H1 (cell line): ENCODE data around the gene ATOH8. TPM values are rescaled to one million over a fixed set of nuclear protein-coding genes. Genes with fewer than 3 reads are reported as not detected.

Experiments used
- CHD7 ChIP-seq: fragments of 300-600 bp; sonication (generic); IDR thresholded peaks from 2 replicates; pipeline ENCODE4 v1.7.1; 2012; ENCODE audit warnings: low read length, moderate library complexity, mild to moderate bottlenecking, inconsistent platforms; ENCODE audit not compliant: insufficient replicate concordance
- CTCF ChIP-seq, 3 experiments: IDR thresholded peaks; 1 replicate in 2 of 3; 2 replicates in 1 of 3; pipeline versions ENCODE4 v1.5.1 to v1.6.1; 2011; ENCODE audit warnings: low read length in 3 of 3, mild to moderate bottlenecking in 3 of 3, inconsistent platforms in 2 of 3, low read depth in 1 of 3, moderate library complexity in 1 of 3; ENCODE audit not compliant: insufficient read depth in 1 of 3; ENCODE audit errors: control extremely low read depth in 1 of 3
- JUND ChIP-seq: IDR thresholded peaks from 2 replicates; pipeline ENCODE4 v1.6.1; 2011; ENCODE audit warnings: mild to moderate bottlenecking, improper control_type of control experiment, low read length
- POLR2AphosphoS5 ChIP-seq: IDR thresholded peaks from 2 replicates; pipeline ENCODE4 v1.6.1; 2011; ENCODE audit warnings: low read depth, low read length
- RAD21 ChIP-seq, 2 experiments: IDR thresholded peaks in 1 of 2; conservative IDR thresholded peaks in 1 of 2; 2 replicates each; pipeline ENCODE4 v1.6.1; 2011; ENCODE audit warnings: low read depth in 2 of 2, low read length in 2 of 2, improper control_type of control experiment in 1 of 2, inconsistent platforms in 1 of 2, mild to moderate bottlenecking in 1 of 2, moderate library complexity in 1 of 2
- ZNF274 ChIP-seq: IDR thresholded peaks from 2 replicates; pipeline ENCODE4 v1.7.0; 2012; ENCODE audit warnings: low read length, borderline replicate concordance; ENCODE audit errors: extremely low read depth
- polyA plus RNA-seq, 7 experiments: library from polyadenylated mRNA; depleted of rRNA in 3 of 7; stranded (reverse) in 5 of 7; unstranded in 2 of 7; fragments of >200 nt in 5 of 7; fragments of 200-250 nt in 2 of 7; gene quantifications; 1 replicate in 5 of 7; 2 replicates in 1 of 7; 4 replicates in 1 of 7; pipeline versions ENCODE4 v1.2.1 to v1.2.3, GENCODE V29; 2011 to 2013; ENCODE audit warnings: missing spikeins in 2 of 7, mixed read lengths in 2 of 7
- total RNA-seq: library from RNA; stranded (reverse); fragmentation: NEBNext Ultra II Directional; extraction: Animal tissue kit (Norgen Biotek cat#: 25700); gene quantifications from 2 replicates; pipeline ENCODE4 v1.2.1, GENCODE V29; 2021

Gene ATOH8
- total and polyA plus RNA-seq, 2 of the 8 experiments (the other 6 are each of a cell fraction or from before 2014, with no cell fraction given): 0.50 to 0.53 TPM

- TF ChIP-seq CHD7 (no peak), ZNF274 (no peak), CTCF (IDR thresholded peaks at IDR 0.05; ENCODE audit: control extremely low read depth in 1 of 3, insufficient read depth in 1 of 3, low read depth in 1 of 3, low read length in 3 of 3) (peak; percentile 0 to 94 (median 72)), POLR2AphosphoS5 (no peak), RAD21 (IDR thresholded peaks at IDR 0.05 in 1 of 2, conservative IDR thresholded peaks at IDR 0.05 in 1 of 2; ENCODE audit: low read depth in 2 of 2, low read length in 2 of 2) (peak; percentile 65 to 72), JUND (0 out of 2 replicates have a peak, but pooled peaks have one; percentile 25)
Observed at GRCh38 chr2:85707304-85707703, 46.5 kb upstream of the ATOH8 start (continued).
